ENCODE results near the gene PLPP4. TPM values are rescaled to one million over a fixed set of nuclear protein-coding genes. Genes with fewer than 3 reads are reported as not detected.

Gene PLPP4
- polyA plus RNA-seq, 1 of the 3 experiments (the other 2 are of a cell fraction) = 27.9 TPM

DNA sequence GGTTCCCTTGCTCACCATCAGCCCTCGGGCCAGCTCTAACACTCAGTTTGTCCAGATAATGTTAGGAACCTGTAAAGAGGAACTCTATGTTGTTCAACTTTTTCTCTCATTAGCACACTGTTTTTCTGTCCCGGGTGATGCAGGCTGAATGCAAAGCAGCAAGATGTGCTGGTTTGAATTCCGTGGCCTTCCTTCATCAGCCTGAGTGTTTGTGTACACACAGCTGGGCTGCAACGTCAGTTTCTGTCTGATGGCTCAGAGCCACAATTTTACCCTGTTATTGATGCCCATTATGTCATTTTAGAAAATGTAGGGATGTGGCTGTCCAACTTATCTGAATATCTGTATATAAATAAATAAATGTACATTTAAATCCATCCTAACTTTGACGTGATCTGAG, 152.0 kb downstream of the PLPP4 start:
- Histone ChIP-seq H3K27me3 (ENCODE audit: insufficient read depth) (no peaks in the 10 kb centered on the region), H3K4me3 (ENCODE audit: low read depth in 2 of 2, low read length in 1 of 2) (no peak overlapping the region), H3K4me1 (ENCODE audit: control insufficient read depth in 1 of 2, insufficient read depth in 2 of 2, low read depth in 1 of 2, low read length in 1 of 2) (peaks cover 0 to 7% of the 10 kb centered on the region in 2 experiments; a peak in 1 of 4 replicates), H3K27ac (ENCODE audit: low read depth in 2 of 2, low read length in 1 of 2) (no peak overlapping the region), H3K9me3 (no peaks in the 10 kb centered on the region), H3K9ac (no peak overlapping the region), H3F3A (replicated peaks; ENCODE audit: insufficient read depth) (peaks cover 35% of the 10 kb centered on the region), H3K4me2 (no peak overlapping the region), H3K36me3 (replicated peaks in 1 of 2; ENCODE audit: control insufficient read depth in 1 of 2, insufficient read depth in 2 of 2, low read length in 1 of 2) (no peaks in the 10 kb centered on the region), H2AFZ (ENCODE audit: low read depth) (no peak overlapping the region), H4K20me1 (ENCODE audit: insufficient read depth) (no peaks in the 10 kb centered on the region), H3K9me2 (no peaks in the 10 kb centered on the region), H3K79me2 (ENCODE audit: insufficient read depth) (no peaks in the 10 kb centered on the region)
- ChIA-PET CTCF (interaction anchor here (1.5 kb wide), 1 partner anchor 186 kb away, joined by 5 read pairs; no protein-coding TSS in a partner anchor), POLR2A (no interaction called here)
- 62% methylated on average over 5 of the region's 5 CpGs for WGBS (ENCODE audit: low lambda C conversion rate)
- DNase-seq = no peak
- TF ChIP-seq, protein P1, sequence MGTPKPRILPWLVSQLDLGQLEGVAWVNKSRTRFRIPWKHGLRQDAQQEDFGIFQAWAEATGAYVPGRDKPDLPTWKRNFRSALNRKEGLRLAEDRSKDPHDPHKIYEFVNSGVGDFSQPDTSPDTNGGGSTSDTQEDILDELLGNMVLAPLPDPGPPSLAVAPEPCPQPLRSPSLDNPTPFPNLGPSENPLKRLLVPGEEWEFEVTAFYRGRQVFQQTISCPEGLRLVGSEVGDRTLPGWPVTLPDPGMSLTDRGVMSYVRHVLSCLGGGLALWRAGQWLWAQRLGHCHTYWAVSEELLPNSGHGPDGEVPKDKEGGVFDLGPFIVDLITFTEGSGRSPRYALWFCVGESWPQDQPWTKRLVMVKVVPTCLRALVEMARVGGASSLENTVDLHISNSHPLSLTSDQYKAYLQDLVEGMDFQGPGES (IDR thresholded peaks at IDR 0.05; ENCODE audit: low read depth, low read length) = no peak
- TF ChIP-seq, protein P2, sequence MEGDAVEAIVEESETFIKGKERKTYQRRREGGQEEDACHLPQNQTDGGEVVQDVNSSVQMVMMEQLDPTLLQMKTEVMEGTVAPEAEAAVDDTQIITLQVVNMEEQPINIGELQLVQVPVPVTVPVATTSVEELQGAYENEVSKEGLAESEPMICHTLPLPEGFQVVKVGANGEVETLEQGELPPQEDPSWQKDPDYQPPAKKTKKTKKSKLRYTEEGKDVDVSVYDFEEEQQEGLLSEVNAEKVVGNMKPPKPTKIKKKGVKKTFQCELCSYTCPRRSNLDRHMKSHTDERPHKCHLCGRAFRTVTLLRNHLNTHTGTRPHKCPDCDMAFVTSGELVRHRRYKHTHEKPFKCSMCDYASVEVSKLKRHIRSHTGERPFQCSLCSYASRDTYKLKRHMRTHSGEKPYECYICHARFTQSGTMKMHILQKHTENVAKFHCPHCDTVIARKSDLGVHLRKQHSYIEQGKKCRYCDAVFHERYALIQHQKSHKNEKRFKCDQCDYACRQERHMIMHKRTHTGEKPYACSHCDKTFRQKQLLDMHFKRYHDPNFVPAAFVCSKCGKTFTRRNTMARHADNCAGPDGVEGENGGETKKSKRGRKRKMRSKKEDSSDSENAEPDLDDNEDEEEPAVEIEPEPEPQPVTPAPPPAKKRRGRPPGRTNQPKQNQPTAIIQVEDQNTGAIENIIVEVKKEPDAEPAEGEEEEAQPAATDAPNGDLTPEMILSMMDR (IDR thresholded peaks at IDR 0.05) = no peak
- no peak for TF ChIP-seq CHD2 (IDR thresholded peaks at IDR 0.05; ENCODE audit: low read length, partially characterized antibody)
- no peak for TF ChIP-seq FOSL2 (IDR thresholded peaks at IDR 0.05; ENCODE audit: borderline replicate concordance, low read depth)
- no peak for TF ChIP-seq ZBTB33 (IDR thresholded peaks at IDR 0.05; ENCODE audit: borderline replicate concordance, low read depth)

- H3K27ac ChIP-seq (ENCODE audit: low read depth in 2 of 2, low read length in 1 of 2) = no peak overlapping the region
- H3K4me2 ChIP-seq = no peak overlapping the region
- H3K9me2 ChIP-seq = no peaks in the 10 kb centered on the region
- H3K9me3 ChIP-seq = no peaks in the 10 kb centered on the region; the same call in 1 of the 2 replicates
- H3F3A ChIP-seq (replicated peaks; ENCODE audit: insufficient read depth) = peaks cover 35% of the 10 kb centered on the region
- no peak overlapping the region for H3K4me3 ChIP-seq (ENCODE audit: low read depth in 2 of 2, low read length in 1 of 2)
- DNase-seq = no peak
- H3K9ac ChIP-seq = no peak overlapping the region
- TF ChIP-seq NRF1 (IDR thresholded peaks at IDR 0.05; ENCODE audit: low read depth, low read length) (no peak), RFX5 (IDR thresholded peaks at IDR 0.05; ENCODE audit: low read length) (no peak), FOXJ3 (CRISPR knock-in tag; IDR thresholded peaks at IDR 0.05) (no peak), MEF2A (IDR thresholded peaks at IDR 0.05; ENCODE audit: borderline replicate concordance, low read depth) (no peak), GATA2 (CRISPR knock-in tag; IDR thresholded peaks at IDR 0.05) (no peak), FOSL2 (IDR thresholded peaks at IDR 0.05; ENCODE audit: borderline replicate concordance, low read depth) (no peak), JUND (IDR thresholded peaks at IDR 0.05) (no peak)
- H3K79me2 ChIP-seq (ENCODE audit: insufficient read depth) = no peaks in the 10 kb centered on the region
- no peak overlapping the region for H2AFZ ChIP-seq (ENCODE audit: low read depth)
- no peaks in the 10 kb centered on the region for H4K20me1 ChIP-seq (ENCODE audit: insufficient read depth)
- H3K36me3 ChIP-seq (replicated peaks in 1 of 2; ENCODE audit: control insufficient read depth in 1 of 2, insufficient read depth in 2 of 2, low read length in 1 of 2) = peaks cover 0 to 5% of the 10 kb centered on the region in 2 experiments
- peaks cover 0 to 7% of the 10 kb centered on the region in 2 experiments; a peak in 1 of 4 replicates for H3K4me1 ChIP-seq (ENCODE audit: control insufficient read depth in 1 of 2, insufficient read depth in 2 of 2, low read depth in 1 of 2, low read length in 1 of 2)
- ChIA-PET POLR2A (interaction anchor here (0.6 kb wide), 1 partner anchor 16 kb away, joined by 6 read pairs; no protein-coding TSS in a partner anchor), CTCF (interaction anchor here (0.9 to 1.5 kb wide), 3 partner anchors 10 to 151 kb away, joined by 4 to 5 read pairs (median 4); no protein-coding TSS in a partner anchor)
- no peaks in the 10 kb centered on the region for H3K27me3 ChIP-seq (ENCODE audit: insufficient read depth)
Measured at GRCh38 chr10:120610791-120611190, 153.8 kb downstream of the PLPP4 start.

Data from SK-N-SH (cell line).